GF-D8 (cell line): ENCODE results near the gene OPRM1.

Experiments used
- DNase-seq: peaks from one replicate; lab custom pipeline; 2025; lab: John Stamatoyannopoulos, UW

Gene OPRM1

GRCh38 chr6:154242617-154243357, 203.7 kb downstream of the OPRM1 start:
- no peak for DNase-seq

DNA sequence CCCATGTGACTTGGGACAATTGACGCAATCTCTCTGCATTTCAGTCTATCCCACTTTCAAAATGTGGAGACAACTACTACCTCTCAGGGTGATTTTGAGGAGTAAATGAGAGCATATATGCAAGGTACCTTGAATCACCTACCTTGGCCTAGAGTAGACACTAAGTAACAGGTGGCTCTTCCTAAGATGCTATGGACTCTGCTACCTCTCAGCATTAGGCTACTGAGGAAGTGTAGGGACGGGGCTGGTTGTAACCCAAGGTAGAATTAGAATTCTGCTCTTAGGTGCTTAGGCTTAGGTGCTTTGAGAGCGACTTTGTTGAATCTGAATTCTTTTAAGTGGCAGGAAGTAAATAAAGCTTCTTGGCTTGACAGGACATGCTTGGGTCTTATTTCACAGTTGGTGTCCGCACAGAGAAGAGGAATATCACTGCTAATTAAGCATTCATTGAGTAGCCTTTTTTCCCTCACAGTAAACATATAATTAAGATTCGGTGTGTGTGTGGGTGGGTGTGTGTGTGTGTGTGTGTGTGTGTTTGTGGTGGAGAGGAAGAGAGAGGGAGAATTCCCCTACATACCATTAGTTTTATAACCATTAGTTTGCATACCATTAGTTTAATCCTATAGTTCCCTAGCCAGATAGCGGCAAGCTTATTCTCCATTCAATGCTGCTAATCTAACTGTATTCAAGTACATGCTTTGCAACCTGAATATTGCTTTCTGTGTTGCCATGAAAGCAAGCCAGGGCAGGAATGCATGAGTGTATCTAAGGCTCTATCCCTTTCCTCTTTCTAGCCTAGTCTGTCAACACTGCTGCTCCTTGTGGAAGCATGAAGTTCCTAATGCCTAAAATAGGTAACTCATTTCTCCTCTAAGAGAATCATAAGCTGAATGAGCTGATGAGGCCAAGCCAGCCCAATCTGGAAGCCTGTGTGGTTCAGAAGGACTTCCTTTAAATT, 205.0 kb downstream of the OPRM1 start:
- no peak for DNase-seq

- no peak for DNase-seq
These were observed 206.5 kb downstream of the OPRM1 start for GRCh38 chr6:154245506-154245905.

DNA sequence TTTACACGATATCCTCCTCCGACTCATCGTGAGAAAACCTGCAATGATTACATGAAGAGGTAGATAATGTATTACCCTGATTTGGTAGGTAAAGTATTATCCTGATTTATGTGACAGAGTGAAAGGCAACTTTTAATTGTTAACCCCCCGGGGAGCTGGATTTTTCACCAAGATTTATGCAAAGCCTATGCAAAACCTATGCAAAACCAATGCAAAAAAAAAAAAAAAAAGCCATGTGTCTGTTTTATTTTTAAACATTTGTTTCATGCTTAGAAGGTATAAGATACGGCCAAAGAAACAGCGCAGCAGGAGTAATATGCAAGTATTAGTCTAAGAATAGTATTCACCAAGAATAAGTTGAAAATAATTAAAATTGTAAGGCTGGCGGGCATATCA, 207.7 kb downstream of the OPRM1 start:
- no peak for DNase-seq

- DNase-seq: peak; percentile 69
These were observed 208.2 kb downstream of the OPRM1 start for GRCh38 chr6:154247119-154247861.

GRCh38 chr6:154249499-154250298, 210.7 kb downstream of the OPRM1 start:
- DNase-seq: peak; percentile 29

DNA sequence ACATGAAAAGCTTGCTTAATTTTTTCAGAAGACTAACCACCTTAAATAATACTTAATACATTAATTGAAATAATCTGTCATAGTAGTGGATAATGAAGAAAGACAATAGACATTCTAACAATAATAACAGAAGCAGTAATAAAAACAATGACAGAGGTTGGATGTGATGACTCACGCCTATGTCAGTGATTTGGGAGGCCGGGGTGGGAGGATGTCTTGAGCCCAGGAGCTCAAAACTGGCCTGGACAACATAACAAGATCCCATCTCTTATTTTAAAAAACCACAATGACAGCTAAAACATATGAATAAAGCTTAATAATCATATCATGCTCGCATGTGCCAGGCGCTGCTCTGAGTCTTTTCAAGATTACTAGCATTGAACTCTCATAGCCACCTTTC, 212.1 kb downstream of the OPRM1 start:
- DNase-seq: no peak

DNA sequence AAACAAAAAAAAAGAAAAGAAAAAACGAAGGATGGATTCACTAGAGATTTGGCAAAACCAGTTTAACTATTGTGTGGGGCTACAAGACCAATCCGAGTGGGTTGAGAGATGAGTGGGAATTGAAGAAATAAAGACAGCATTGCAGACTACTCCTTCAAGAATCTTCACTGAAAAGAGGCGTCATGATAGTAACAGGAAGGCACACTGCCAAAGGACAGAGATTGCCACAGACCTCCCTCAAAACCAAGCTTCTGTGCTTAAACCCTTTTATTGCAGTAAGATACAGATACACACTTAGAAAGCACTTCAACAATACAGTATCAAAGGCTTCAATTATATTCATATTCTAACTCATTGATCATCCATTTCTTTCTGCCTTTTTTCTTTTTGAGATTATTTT, 213.6 kb downstream of the OPRM1 start:
- DNase-seq: peak; percentile 44

DNA sequence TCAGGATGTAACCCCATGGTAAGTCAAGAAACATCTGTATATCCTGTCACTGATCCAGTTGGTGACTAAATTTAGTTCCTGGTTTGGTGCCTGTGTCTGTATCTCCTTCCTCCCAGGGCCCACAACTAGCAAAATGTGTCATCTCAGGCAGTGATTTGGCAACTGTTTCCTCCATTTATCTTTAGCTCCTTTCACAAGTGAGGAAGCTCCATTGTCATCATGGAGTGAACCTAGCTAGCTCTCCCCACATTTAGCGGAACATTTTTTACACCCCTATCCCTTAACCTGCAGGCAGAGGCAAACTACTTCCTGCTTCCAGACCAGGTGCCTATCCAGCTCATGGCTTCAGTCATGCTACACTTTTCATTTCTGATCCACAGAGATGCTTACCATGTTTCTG, 218.0 kb downstream of the OPRM1 start:
- DNase-seq: peak; percentile 96

DNA sequence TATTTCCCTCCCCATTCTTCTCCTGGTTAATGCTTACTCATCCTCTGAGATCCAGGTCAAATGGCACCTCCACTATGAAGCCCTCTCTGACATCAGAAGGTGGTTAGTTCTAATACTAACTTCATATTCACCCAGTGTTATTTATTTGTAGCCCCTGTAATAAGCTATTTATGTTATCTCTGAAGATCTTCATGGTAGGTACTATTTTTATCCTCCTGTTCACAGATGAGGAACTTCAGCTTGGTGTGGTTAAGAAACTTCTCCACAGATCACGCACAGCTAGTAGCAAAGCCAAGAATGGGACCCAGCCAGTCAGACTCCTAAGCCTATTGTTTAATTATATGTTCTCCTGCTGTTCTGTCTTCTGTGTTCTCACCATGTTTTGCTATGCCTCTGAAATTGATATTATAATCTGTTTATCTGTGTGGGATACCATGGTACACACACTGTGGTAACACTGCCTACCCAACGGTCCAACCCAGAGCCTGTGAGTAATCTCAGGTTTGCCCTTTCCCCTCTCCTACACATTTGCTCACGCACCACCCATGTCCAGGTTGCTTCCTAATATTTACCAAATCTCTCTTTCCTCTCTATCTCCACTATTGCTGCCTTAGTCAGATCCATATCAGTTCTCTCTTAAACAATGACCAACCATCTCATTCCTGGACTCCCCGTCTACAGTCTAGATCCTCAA, 219.2 kb downstream of the OPRM1 start:
- DNase-seq: peak; percentile 75

GRCh38 chr6:154261688-154262397, 222.8 kb downstream of the OPRM1 start:
- DNase-seq: no peak

DNA sequence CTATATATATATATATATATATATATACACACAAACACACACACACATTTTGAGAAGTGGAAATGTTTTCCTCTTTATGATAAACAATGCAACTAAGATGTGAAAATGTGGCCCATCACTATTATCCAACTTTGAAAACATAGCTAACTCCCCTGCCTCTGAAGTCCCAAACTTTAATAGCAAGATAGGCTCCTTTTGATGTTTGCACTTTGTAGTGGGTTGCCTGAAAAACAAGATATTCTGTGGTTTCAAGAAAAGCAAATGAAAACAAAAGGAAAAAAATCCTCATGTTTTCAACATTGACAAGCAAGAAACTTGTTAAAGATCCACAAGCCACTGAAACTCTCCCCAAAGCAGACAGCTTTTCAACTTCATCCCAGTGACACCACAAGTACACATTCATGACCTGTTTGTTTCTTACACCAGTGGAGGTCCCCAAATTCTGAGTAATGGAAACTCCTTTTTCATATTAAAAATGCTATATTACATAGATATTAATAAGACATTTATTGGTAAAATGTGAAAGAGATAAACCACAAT, 227.6 kb downstream of the OPRM1 start:
- no peak for DNase-seq

- DNase-seq: no peak
These were observed 228.6 kb downstream of the OPRM1 start for GRCh38 chr6:154267508-154268106.

GRCh38 chr6:154268486-154268885, 229.4 kb downstream of the OPRM1 start:
- DNase-seq: no peak

- DNase-seq: no peak
These were observed 235.1 kb downstream of the OPRM1 start for GRCh38 chr6:154274168-154274567.

DNA sequence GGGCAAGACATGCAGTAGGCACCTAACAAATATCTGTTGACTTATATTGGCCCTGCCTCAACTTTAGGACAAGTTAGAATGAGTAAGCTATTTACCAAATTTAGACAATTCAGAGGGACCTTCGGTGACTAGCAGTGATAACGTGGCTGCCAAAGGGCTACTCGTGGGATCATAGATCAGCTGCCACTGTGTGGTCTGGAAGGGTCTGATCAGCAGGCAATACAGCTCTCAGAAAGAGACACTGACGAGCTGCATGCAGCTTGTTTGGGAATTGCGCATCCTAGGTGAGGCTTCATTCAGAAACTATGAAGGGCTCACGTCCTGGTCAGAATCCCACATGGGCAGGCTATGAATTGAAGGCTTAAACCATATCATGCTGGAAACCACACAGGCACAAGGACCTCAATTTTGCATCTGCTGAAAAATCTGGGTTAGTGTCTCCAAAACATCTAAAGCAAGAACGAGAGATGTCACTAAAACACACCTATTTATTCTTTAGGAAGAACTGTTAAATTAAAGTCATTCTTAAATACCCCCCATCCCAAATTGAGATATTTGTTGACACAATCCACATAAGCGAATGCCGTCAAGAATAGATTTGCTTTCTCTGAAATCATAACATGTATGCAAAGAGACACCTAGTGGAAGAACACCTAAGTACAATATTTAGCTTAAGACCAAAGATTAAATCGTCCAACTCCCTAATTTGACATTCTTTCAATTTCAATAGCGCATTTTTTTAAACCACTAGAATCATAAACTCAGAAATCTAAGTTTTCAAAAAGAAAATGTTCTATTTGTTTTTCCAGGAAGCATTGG, 238.0 kb downstream of the OPRM1 start:
- peak; percentile 17 for DNase-seq

- DNase-seq: no peak
These were observed 238.6 kb downstream of the OPRM1 start for GRCh38 chr6:154277629-154278017.

DNA sequence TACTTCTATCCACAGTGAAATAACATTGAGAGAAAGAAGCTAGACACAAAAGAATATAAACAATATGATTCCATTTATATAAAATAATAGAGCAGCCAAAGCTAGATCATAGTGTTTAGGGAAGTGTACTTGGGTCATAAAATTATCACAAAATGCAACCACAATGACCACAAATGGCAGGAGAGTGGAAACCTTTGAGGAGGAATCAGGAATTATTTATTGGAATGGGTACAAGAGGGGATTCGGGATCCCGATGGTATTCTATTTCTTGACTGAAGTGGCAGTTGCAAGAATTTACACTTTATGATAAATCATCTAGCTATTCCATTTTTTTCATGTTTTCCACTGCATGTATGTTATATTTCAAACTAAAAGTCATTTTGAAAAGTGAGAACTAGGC, 241.5 kb downstream of the OPRM1 start:
- no peak for DNase-seq
